Mesodermal cell (in vitro differentiated cells): ENCODE data around the gene MMAB.

Experiments
- H3K27ac ChIP-seq: 2 replicates; pipeline ENCODE4 v1.7.0; 2013; ENCODE audit warnings: mild to moderate bottlenecking, low read depth, low read length, moderate library complexity; ENCODE audit not compliant: severe bottlenecking
- H3K36me3 ChIP-seq: 2 replicates; pipeline ENCODE4 v1.7.1; 2013; ENCODE audit warnings: mild to moderate bottlenecking, low read length, moderate library complexity; ENCODE audit not compliant: control insufficient read depth, insufficient read depth
- H3K4me1 ChIP-seq: one replicate; pipeline ENCODE4 v1.7.1; 2013; ENCODE audit warnings: mild to moderate bottlenecking, low read length; ENCODE audit not compliant: insufficient read depth, control insufficient read depth, poor library complexity, severe bottlenecking
- H3K4me3 ChIP-seq: 2 replicates; pipeline ENCODE4 v1.7.0; 2013; ENCODE audit warnings: low read length, control low read depth, mild to moderate bottlenecking; ENCODE audit not compliant: insufficient read depth, poor library complexity, severe bottlenecking; ENCODE audit errors: extremely low read depth
- H3K9me3 ChIP-seq: 2 replicates; pipeline ENCODE4 v1.7.1; 2013; ENCODE audit warnings: mild to moderate bottlenecking, low read length, moderate library complexity; ENCODE audit not compliant: control insufficient read depth
- WGBS, 2 experiments: methylation state at CpG; one replicate each; pipeline ENCODE4 v1.1.5; 2013; ENCODE audit warnings: missing lambda C conversion rate in 2 of 2; ENCODE audit not compliant: insufficient coverage in 2 of 2; 5-methylcytosine and 5-hydroxymethylcytosine counted together

Gene MMAB

DNA sequence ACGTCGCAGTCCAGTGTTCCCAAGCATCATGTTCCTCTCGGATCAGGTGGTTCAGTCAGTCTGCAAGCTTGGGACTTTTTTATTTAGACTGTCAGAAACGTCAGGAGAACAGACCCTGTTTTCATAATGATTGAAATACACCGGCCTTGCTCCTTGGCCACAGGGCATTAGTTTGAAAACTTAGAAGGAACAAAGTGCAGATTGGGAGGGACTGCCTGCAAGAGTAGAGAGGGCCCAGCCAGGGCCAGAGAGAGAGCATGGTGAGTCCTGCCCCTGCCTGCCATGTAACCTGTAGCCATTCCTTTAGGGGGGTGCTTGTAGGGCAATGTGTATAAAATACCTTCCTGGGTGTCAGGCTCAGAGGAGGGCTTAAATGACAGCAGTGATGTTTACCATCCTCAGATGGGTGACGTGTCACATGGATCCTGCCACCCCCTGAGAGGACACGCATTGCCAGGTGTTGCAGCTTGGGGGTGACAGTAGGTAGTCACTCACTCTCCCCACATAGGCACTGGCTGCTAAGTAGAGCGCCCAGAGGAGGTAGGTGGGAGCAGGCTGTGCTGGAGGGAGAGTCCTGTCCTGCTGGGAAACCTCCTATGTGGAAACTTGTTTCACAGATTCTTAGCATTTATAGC is 45.7 kb downstream of the MMAB start:
- no peaks in the 10 kb centered on the region for H3K9me3 ChIP-seq
- no peak overlapping the region for H3K27ac ChIP-seq
- 87 to 92% methylated on average over 5 of the region's 8 CpGs for WGBS, 2 experiments
- peaks cover 30% of the 10 kb centered on the region for H3K4me1 ChIP-seq
- H3K36me3 ChIP-seq, result peaks cover 43% of the 10 kb centered on the region
- no peak overlapping the region for H3K4me3 ChIP-seq

- Histone ChIP-seq H3K9me3 (no peaks in the 10 kb centered on the region), H3K36me3 (peaks cover 59% of the 10 kb centered on the region), H3K27ac (peak overlapping the region; percentile 8), H3K4me1 (peaks cover 13% of the 10 kb centered on the region), H3K4me3 (no peak overlapping the region)
- 96 to 100% methylated on average over 1 to 3 of the region's 3 CpGs for WGBS, 2 experiments
Measured at GRCh38 chr12:109525279-109525585, 48.1 kb downstream of the MMAB start.

DNA sequence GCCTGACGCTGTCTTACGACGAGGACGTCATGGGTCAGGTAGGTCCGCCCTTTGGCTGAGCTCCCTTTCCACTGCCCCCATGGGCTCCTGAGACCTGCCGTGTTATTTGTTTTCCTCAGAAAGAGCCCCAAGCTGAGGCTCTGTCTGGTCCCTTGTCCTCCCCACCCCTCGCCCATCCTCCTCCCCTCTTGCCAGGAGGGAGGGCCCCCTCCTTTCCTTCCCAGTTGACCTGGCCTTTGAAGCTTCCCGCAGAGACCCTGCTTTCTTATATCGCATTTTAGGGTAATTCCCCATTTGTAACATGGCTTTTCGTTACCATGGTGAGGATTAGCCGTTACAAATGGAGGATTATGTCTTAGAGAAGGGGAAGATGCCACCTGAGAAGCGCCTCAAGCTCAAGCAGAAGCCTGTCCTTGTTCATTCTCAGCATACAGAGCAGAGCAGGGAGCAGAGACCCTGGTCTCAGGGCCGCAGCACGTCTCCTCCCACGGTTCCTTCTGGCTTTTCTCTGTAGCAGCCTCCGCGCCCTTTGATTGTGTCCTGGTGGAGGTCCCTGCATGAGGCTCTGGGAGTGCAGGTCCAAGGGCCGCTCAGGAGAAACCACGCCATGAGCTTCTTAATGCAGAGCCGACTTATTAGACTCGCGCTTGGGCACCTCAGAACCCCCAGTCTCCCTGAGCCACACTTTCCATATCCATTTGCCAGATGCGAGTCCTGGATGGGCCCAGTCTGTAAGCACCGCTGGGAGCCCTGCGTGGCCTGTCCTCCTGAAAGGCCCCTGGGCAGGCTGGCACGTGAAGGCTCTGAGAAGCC is 48.6 kb downstream of the MMAB start:
- Histone ChIP-seq H3K9me3 (no peaks in the 10 kb centered on the region), H3K27ac (peak overlapping the region; percentile 8), H3K4me1 (peaks cover 11% of the 10 kb centered on the region), H3K36me3 (peaks cover 59% of the 10 kb centered on the region), H3K4me3 (no peak overlapping the region)
- WGBS, 2 experiments, result 89% methylated on average over 21 of the region's 26 CpGs

GRCh38 chr12:109523504-109523903 is 49.8 kb downstream of the MMAB start:
- Histone ChIP-seq H3K36me3 (peaks cover 58% of the 10 kb centered on the region), H3K4me3 (no peak overlapping the region), H3K9me3 (no peaks in the 10 kb centered on the region), H3K4me1 (peaks cover 16% of the 10 kb centered on the region), H3K27ac (no peak overlapping the region)
- WGBS, 2 experiments, result 76 to 82% methylated on average over 3 to 4 of the region's 5 CpGs

DNA sequence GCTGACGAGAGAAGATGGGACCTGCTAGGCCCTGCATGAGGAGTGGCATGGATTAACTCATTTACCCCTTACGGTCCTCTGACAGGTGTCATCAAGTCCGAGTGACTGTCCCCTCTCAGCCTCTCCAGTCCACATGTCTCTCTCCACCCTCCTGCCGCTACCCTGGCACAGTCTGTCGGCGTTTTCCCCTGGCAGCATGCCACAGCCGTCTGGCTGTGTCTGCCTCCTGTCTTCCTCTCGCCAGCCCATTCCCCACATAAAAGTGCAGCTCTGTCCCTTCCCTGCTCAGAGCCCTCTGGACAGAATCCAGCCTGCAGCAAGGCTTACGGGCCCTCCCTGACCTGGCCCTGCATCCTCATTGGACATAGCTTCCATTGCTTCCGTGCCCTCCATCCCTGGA is 50.2 kb downstream of the MMAB start:
- no peak overlapping the region for H3K27ac ChIP-seq
- 93 to 95% methylated on average over 9 to 10 of the region's 10 CpGs for WGBS, 2 experiments
- H3K4me1 ChIP-seq, result peaks cover 18% of the 10 kb centered on the region
- no peak overlapping the region for H3K4me3 ChIP-seq
- no peaks in the 10 kb centered on the region for H3K9me3 ChIP-seq
- peaks cover 61% of the 10 kb centered on the region for H3K36me3 ChIP-seq

DNA sequence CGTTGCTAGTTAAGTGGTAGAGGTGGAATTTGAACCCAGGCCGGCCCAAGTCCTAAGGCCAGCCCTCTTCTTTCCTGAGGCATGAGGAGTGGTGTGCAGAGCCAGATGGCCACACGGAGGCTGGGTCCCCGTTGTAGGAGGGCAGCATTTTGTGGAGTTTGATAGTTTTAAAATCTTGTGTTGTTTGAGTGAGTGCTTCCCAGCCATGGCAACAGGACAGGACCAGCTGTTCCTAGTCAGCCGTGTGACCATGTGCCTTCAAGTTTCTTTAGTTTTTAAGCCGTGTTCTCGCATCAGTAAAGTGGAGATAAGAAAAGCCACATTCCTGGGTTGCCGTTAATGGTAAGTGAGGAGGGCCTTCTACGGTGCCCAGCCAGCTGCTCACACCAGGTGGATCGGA is 51.5 kb downstream of the MMAB start:
- no peak overlapping the region for H3K27ac ChIP-seq
- no peaks in the 10 kb centered on the region for H3K9me3 ChIP-seq
- WGBS, 2 experiments, result 96 to 97% methylated on average over 4 to 5 of the region's 10 CpGs
- H3K4me1 ChIP-seq, result peaks cover 18% of the 10 kb centered on the region
- no peak overlapping the region for H3K4me3 ChIP-seq
- peaks cover 62% of the 10 kb centered on the region for H3K36me3 ChIP-seq

DNA sequence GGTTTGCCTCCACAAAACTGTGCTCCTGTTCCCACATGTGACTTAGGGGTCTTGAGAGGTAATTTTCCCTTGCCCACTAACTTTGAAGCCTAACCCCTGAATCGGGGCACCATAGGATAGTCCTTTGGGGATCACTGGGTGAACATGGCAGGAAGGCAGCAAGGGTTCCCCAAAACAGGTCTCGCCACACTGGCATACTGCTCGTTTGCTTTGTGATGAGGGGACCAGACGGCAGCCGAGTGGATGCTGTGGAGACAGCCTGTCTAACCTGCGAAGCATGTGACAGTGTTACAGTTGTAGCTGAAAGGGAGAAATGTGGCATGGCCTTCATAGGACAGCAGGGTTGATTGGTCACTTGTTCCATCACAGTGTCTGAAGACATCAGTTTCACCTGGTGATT is 53.5 kb downstream of the MMAB start:
- WGBS, 2 experiments, result 97 to 100% methylated on average over 5 of the region's 6 CpGs
- Histone ChIP-seq H3K36me3 (peaks cover 63% of the 10 kb centered on the region), H3K9me3 (no peaks in the 10 kb centered on the region), H3K4me3 (no peak overlapping the region), H3K4me1 (peaks cover 18% of the 10 kb centered on the region), H3K27ac (peak overlapping the region; percentile 84)

DNA sequence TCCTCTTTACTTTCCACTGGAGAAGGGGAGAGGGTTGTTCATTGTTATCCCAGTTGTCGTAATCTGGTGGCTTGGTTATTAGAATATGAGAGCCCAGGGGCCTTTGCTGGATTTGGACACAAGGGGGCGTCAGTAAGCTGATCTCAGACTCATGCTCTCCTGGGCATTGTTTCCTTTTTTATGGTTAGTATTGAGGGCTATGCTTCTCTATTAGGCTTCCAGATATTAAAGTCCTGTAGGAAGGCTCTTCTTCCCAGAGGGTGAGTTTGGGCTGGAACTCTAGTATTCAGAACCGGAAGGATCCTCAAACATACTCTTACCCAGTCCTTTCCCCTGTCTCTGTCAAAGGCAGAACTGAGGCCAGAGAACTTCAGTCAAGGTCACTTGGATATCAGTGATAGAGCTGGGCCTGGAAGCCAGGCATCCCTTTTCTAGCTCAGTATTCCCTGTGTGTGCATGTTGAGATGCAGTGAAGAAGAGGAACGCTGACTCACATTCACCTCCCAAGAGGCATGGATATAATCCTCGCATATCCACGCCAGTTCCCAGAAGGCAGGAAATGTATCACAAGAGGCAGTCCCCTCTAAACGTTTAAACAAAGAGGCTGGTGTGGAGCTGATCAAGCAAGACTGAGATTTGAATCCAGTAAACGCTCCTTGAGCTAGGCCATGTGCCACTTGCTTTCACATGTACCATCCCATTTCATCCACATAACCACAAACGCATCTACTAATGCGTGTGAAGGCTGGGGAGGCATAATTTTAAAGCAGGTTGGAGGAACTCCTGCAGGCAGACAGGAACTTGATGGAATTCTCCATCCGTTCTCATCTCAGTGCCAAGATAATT is 54.3 kb downstream of the MMAB start:
- WGBS, 2 experiments, result 58 to 68% methylated on average over 2 to 6 of the region's 11 CpGs
- peak overlapping the region; percentile 84 for H3K27ac ChIP-seq
- H3K9me3 ChIP-seq, result no peaks in the 10 kb centered on the region
- peaks cover 18% of the 10 kb centered on the region for H3K4me1 ChIP-seq
- peaks cover 68% of the 10 kb centered on the region for H3K36me3 ChIP-seq
- no peak overlapping the region for H3K4me3 ChIP-seq

DNA sequence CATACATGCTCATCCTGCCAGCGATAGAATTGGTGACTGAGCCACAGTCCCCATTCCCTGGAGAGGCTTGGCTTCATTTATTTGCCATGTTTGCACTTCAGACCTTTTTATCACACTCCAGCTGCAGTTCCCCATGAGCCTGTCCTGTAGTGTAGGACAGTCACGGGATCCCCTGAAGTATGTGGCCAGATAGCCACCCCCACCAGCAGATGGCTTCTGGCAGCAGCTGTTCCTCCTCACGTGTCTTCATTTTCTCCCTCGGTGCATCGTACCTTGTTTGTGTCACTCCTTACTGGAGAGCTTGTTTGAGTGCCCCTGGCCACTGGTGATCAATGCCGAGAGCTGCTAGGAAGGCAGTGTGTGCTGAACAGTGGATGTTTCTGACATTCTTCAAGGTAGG is 55.7 kb downstream of the MMAB start:
- no peak overlapping the region for H3K27ac ChIP-seq
- H3K9me3 ChIP-seq, result no peaks in the 10 kb centered on the region
- H3K4me1 ChIP-seq, result peaks cover 18% of the 10 kb centered on the region
- H3K4me3 ChIP-seq, result no peak overlapping the region
- H3K36me3 ChIP-seq, result peaks cover 62% of the 10 kb centered on the region
- 86 to 89% methylated on average over 5 to 6 of the region's 6 CpGs for WGBS, 2 experiments

- H3K9me3 ChIP-seq, result no peaks in the 10 kb centered on the region
- H3K4me1 ChIP-seq, result peaks cover 8% of the 10 kb centered on the region
- 88 to 98% methylated on average over 3 to 4 of the region's 4 CpGs for WGBS, 2 experiments
- no peak overlapping the region for H3K4me3 ChIP-seq
- peaks cover 71% of the 10 kb centered on the region for H3K36me3 ChIP-seq
- H3K27ac ChIP-seq, result no peak overlapping the region
Measured at GRCh38 chr12:109513977-109514376, 59.3 kb downstream of the MMAB start.
